ENCODE measurements around the gene CD300C.

DNA sequence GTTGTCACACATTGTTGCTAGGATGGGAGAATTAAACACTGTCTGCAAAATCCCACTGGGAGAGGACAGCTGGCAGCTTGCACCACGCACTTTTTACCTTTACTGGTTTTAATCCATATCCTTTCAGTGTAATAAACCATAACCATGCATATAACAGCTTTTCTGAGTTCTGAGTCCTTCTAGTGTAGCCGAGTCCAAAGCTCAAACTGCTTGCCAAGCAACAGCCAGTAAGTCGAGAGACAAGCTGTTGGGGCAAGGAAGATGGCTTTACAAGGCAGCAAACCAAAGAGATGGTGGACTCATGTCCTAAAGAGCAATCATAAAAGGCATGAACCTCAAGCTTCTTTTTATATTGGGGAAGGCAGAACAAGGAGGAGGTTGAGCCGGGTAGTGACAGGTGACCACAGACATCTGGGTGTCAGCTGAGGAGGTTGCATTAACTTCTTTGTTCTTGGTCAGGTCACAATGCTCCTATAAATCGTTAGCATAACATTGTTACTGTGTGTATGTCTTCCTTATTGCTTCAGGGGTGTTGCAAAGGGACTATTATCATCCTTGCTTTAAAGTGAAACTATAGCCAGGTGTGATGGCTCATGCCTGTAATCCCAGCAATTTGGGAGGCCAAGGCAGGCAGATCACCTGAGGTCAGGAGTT, 28.7 kb upstream of the CD300C start:
- TF ChIP-seq, protein P1, sequence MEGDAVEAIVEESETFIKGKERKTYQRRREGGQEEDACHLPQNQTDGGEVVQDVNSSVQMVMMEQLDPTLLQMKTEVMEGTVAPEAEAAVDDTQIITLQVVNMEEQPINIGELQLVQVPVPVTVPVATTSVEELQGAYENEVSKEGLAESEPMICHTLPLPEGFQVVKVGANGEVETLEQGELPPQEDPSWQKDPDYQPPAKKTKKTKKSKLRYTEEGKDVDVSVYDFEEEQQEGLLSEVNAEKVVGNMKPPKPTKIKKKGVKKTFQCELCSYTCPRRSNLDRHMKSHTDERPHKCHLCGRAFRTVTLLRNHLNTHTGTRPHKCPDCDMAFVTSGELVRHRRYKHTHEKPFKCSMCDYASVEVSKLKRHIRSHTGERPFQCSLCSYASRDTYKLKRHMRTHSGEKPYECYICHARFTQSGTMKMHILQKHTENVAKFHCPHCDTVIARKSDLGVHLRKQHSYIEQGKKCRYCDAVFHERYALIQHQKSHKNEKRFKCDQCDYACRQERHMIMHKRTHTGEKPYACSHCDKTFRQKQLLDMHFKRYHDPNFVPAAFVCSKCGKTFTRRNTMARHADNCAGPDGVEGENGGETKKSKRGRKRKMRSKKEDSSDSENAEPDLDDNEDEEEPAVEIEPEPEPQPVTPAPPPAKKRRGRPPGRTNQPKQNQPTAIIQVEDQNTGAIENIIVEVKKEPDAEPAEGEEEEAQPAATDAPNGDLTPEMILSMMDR (IDR thresholded peaks at IDR 0.05), result no peak
- TF ChIP-seq EP300 (IDR thresholded peaks at IDR 0.05) (no peak), POLR2A (IDR thresholded peaks at IDR 0.05) (no peak)
